ENCODE measurements around the gene ADAT1. TPM values are rescaled to one million over a fixed set of nuclear protein-coding genes. Genes with fewer than 3 reads are reported as not detected.

The ADAT1 gene
- total RNA-seq, 1 experiment from 2014 or later, result 44.2 TPM

GRCh38 chr16:75630052-75630451 lies 7.0 kb upstream of the ADAT1 start:
- intact Hi-C loops (cut with micrococcal nuclease), result no loop called here
- no TSS peak for BruUV-seq (replicated peaks)
- Histone ChIP-seq H3K4me2 (ENCODE audit: low read length) (no peak overlapping the region), H3K4me3 (replicated peaks in 1 of 2; ENCODE audit: low read depth in 1 of 2, low read length in 2 of 2) (no peak overlapping the region), H3K27me3 (ENCODE audit: insufficient read depth, low read length) (no peaks in the 10 kb centered on the region), H2AFZ (ENCODE audit: low read depth, low read length, poor library complexity, severe bottlenecking) (no peak overlapping the region), H3K79me2 (ENCODE audit: insufficient read depth, low read length) (peaks cover 3% of the 10 kb centered on the region; the same call in 1 of the 2 replicates), H3K36me3 (ENCODE audit: control insufficient read depth in 1 of 2, insufficient read depth in 2 of 2, low read length in 2 of 2) (peaks cover 51 to 79% of the 10 kb centered on the region in 2 experiments), H3K9me3 (ENCODE audit: control insufficient read depth in 1 of 2, insufficient read depth in 1 of 2, low read depth in 1 of 2, low read length in 2 of 2) (no peaks in the 10 kb centered on the region), H3K4me1 (ENCODE audit: control insufficient read depth in 1 of 2, insufficient read depth in 2 of 2, low read length in 2 of 2) (no peaks in the 10 kb centered on the region), H3K9ac (ENCODE audit: low read length) (no peak overlapping the region), H3K27ac (ENCODE audit: low read depth, low read length) (no peak overlapping the region), H4K20me1 (ENCODE audit: insufficient read depth) (0 out of 2 replicates have a peak, but pooled peaks cover 5% of the 10 kb centered on the region), H3K9me2 (ENCODE audit: insufficient read depth) (no peaks in the 10 kb centered on the region)
- CTCF ChIA-PET, result no interaction called here
- no peak for ATAC-seq
- RAD21 ChIA-PET (ENCODE audit: low non-redundant PET in 1 of 2, low total read pairs in 2 of 2, uncharacterized antibody in 2 of 2, unreplicated experiment in 2 of 2), result no interaction called here
- no peak for DNase-seq (ENCODE audit: low read depth, low spot score)
- TF ChIP-seq FOSL1 (IDR thresholded peaks at IDR 0.05; ENCODE audit: low read depth) (no peak), SP1 (IDR thresholded peaks at IDR 0.05; ENCODE audit: low read depth) (no peak), POLR2A (IDR thresholded peaks at IDR 0.05; ENCODE audit: borderline replicate concordance, extremely low read depth, insufficient read depth, insufficient read length) (no peak), SIN3A (IDR thresholded peaks at IDR 0.05; ENCODE audit: low read depth) (no peak), TCF7L2 (IDR thresholded peaks at IDR 0.05; ENCODE audit: borderline replicate concordance, extremely low read depth, insufficient read depth, insufficient read length) (no peak), POLR2AphosphoS5 (IDR thresholded peaks at IDR 0.05; ENCODE audit: low read depth, low read length) (no peak), CBX3 (IDR thresholded peaks at IDR 0.05; ENCODE audit: low read depth) (no peak), MAX (IDR thresholded peaks at IDR 0.05) (no peak), YY1 (IDR thresholded peaks at IDR 0.05; ENCODE audit: extremely low read depth, insufficient replicate concordance, low read depth, low read length) (no peak), SRF (IDR thresholded peaks at IDR 0.05; ENCODE audit: low read depth) (no peak), ZFX (IDR thresholded peaks at IDR 0.05) (no peak), CTCF (IDR thresholded peaks at IDR 0.05 in 2 of 3, conservative IDR thresholded peaks at IDR 0.05 in 1 of 3; ENCODE audit: borderline replicate concordance in 1 of 3, insufficient read depth in 1 of 3, low read depth in 2 of 3, low read length in 2 of 3) (no peak), ZNF274 (IDR thresholded peaks at IDR 0.05; ENCODE audit: low read depth, low read length) (no peak), EGR1 (IDR thresholded peaks at IDR 0.05; ENCODE audit: low read depth) (no peak), CEBPB (IDR thresholded peaks at IDR 0.05; ENCODE audit: low read depth) (no peak)
- TF ChIP-seq, protein P1, sequence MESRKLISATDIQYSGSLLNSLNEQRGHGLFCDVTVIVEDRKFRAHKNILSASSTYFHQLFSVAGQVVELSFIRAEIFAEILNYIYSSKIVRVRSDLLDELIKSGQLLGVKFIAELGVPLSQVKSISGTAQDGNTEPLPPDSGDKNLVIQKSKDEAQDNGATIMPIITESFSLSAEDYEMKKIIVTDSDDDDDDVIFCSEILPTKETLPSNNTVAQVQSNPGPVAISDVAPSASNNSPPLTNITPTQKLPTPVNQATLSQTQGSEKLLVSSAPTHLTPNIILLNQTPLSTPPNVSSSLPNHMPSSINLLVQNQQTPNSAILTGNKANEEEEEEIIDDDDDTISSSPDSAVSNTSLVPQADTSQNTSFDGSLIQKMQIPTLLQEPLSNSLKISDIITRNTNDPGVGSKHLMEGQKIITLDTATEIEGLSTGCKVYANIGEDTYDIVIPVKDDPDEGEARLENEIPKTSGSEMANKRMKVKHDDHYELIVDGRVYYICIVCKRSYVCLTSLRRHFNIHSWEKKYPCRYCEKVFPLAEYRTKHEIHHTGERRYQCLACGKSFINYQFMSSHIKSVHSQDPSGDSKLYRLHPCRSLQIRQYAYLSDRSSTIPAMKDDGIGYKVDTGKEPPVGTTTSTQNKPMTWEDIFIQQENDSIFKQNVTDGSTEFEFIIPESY (IDR thresholded peaks at IDR 0.05; ENCODE audit: extremely low read depth, insufficient replicate concordance, low read length), result no peak
- POLR2A ChIA-PET, result no interaction called here
